Measurements from ENCODE around the gene SLC16A14.

SLC16A14 gene

GRCh38 chr2:230008708-230009066 is 60.0 kb downstream of the SLC16A14 start:
- Mint-ChIP-seq H3K27me3 (no peaks in the 10 kb centered on the region), H3K27ac (no peak overlapping the region), H3K9me3 (no peaks in the 10 kb centered on the region), H3K4me3 (no peak overlapping the region), H3K36me3 (ENCODE audit: low read depth) (no peaks in the 10 kb centered on the region), H3K4me1 (ENCODE audit: low read depth) (peaks cover 4% of the 10 kb centered on the region)
- no peak for DNase-seq

GRCh38 chr2:230007931-230008707 is 60.6 kb downstream of the SLC16A14 start:
- peaks cover 4% of the 10 kb centered on the region for H3K4me1 Mint-ChIP-seq (ENCODE audit: low read depth)
- H3K36me3 Mint-ChIP-seq (ENCODE audit: low read depth): no peaks in the 10 kb centered on the region
- H3K9me3 Mint-ChIP-seq: no peaks in the 10 kb centered on the region
- H3K27me3 Mint-ChIP-seq: no peaks in the 10 kb centered on the region
- DNase-seq: peak; percentile 86
- H3K4me3 Mint-ChIP-seq: no peak overlapping the region
- no peak overlapping the region for H3K27ac Mint-ChIP-seq

GRCh38 chr2:230000118-230000841 is 68.4 kb downstream of the SLC16A14 start:
- Mint-ChIP-seq H3K36me3 (ENCODE audit: low read depth) (no peaks in the 10 kb centered on the region), H3K27me3 (no peaks in the 10 kb centered on the region), H3K9me3 (no peaks in the 10 kb centered on the region), H3K4me1 (ENCODE audit: low read depth) (peaks cover 8% of the 10 kb centered on the region), H3K27ac (no peak overlapping the region), H3K4me3 (no peak overlapping the region)
- DNase-seq: no peak

- Mint-ChIP-seq H3K4me1 (ENCODE audit: low read depth) (peaks cover 8% of the 10 kb centered on the region), H3K4me3 (no peak overlapping the region), H3K9me3 (no peaks in the 10 kb centered on the region), H3K27ac (no peak overlapping the region), H3K36me3 (ENCODE audit: low read depth) (no peaks in the 10 kb centered on the region), H3K27me3 (no peaks in the 10 kb centered on the region)
- no peak for DNase-seq
Measured at GRCh38 chr2:229997565-229997964, 71.2 kb downstream of the SLC16A14 start.

- no peak overlapping the region for H3K4me3 Mint-ChIP-seq
- no peak for DNase-seq
- peaks cover 8% of the 10 kb centered on the region for H3K4me1 Mint-ChIP-seq (ENCODE audit: low read depth)
- H3K27ac Mint-ChIP-seq: no peak overlapping the region
- H3K36me3 Mint-ChIP-seq (ENCODE audit: low read depth): no peaks in the 10 kb centered on the region
- no peaks in the 10 kb centered on the region for H3K27me3 Mint-ChIP-seq
- H3K9me3 Mint-ChIP-seq: no peaks in the 10 kb centered on the region
Measured at GRCh38 chr2:229996320-229996719, 72.4 kb downstream of the SLC16A14 start.

GRCh38 chr2:229993236-229993635 is 75.5 kb downstream of the SLC16A14 start:
- H3K27ac Mint-ChIP-seq: no peak overlapping the region
- H3K4me1 Mint-ChIP-seq (ENCODE audit: low read depth): no peaks in the 10 kb centered on the region
- H3K36me3 Mint-ChIP-seq (ENCODE audit: low read depth): no peaks in the 10 kb centered on the region
- no peaks in the 10 kb centered on the region for H3K27me3 Mint-ChIP-seq
- no peak for DNase-seq
- no peak overlapping the region for H3K4me3 Mint-ChIP-seq
- no peaks in the 10 kb centered on the region for H3K9me3 Mint-ChIP-seq
